K562 (cell line): ENCODE measurements around the gene GRID2IP. TPM values are rescaled to one million over a fixed set of nuclear protein-coding genes. Genes with fewer than 3 reads are reported as not detected.
A peak's percentile ranks its signal among the peaks of the same experiment; 100 is the strongest.

Experiments
- ATAC-seq: fragments of 200-7000 bp; cut with Tn5 transposase; 3 replicates; pipeline ENCODE4 v1.9.1; 2020; ENCODE audit warnings: moderate library complexity
- BruUV-seq: library from RNA; stranded (reverse); fragments of 400-500 nt; replicated peaks from 2 replicates; lab custom pipeline; 2021; lab: Mats Ljungman, UMichigan
- CTCF ChIA-PET: fragments of 300-600 bp; formaldehyde crosslinking; extraction: SDS; loops from one replicate; lab custom pipeline; 2021; ENCODE audit warnings: low intra/inter-chr PET ratio; lab: Yijun Ruan, JAX
- POLR2A ChIA-PET: fragments of 300-600, 350-650 bp; sonication (Branson Sonifier 250); formaldehyde crosslinking; extraction: SDS; loops from one replicate; lab custom pipeline; 2021; ENCODE audit warnings: antibody characterized with exemption, inconsistent platforms; lab: Yijun Ruan, JAX
- DNase-seq, 4 experiments: peaks; one replicate each; pipeline versions ENCODE4 v3.0.0 to v3.0.0-alpha.2; 2011 to 2018; ENCODE audit warnings: low spot score in 3 of 4, mixed read lengths in 3 of 4; ENCODE audit errors: extremely low read depth in 1 of 4
- FAIRE-seq: peaks from 2 replicates; lab custom pipeline; 2011; peaks lifted over from hg19 to GRCh38; lab: Jason Lieb, UNC
- H2AFZ ChIP-seq: 2 replicates; pipeline ENCODE4 v1.6.0; 2011; ENCODE audit warnings: low read depth, low read length, control low read depth, inconsistent platforms
- H3K27ac ChIP-seq: fragments of 200-600 bp; 3 replicates; pipeline ENCODE4 v1.8.0; 2011; ENCODE audit warnings: low read depth, mild to moderate bottlenecking, control low read depth, inconsistent platforms, low read length, moderate library complexity, mixed read lengths; ENCODE audit errors: extremely low read depth
- H3K27me3 ChIP-seq, 2 experiments: fragments of 300-600 bp in 1 of 2; 2 replicates in 1 of 2; 3 replicates in 1 of 2; pipeline versions ENCODE4 v1.6.0 to v1.8.0; 2011; ENCODE audit warnings: inconsistent platforms in 2 of 2, low read length in 2 of 2, mild to moderate bottlenecking in 1 of 2, mixed read lengths in 1 of 2, moderate library complexity in 1 of 2; ENCODE audit not compliant: control insufficient read depth in 2 of 2, insufficient read depth in 2 of 2
- H3K36me3 ChIP-seq: fragments of 300-600 bp; 3 replicates; pipeline ENCODE4 v1.8.0; 2011; ENCODE audit warnings: mild to moderate bottlenecking, low read length, inconsistent platforms; ENCODE audit not compliant: control insufficient read depth, insufficient read depth
- H3K4me1 ChIP-seq, 2 experiments: fragments of 200-600 bp in 1 of 2; replicated peaks in 1 of 2; 2 replicates in 1 of 2; 3 replicates in 1 of 2; pipeline versions ENCODE4 v1.5.1 to v1.8.0; 2011; ENCODE audit warnings: inconsistent platforms in 2 of 2, low read length in 2 of 2, mild to moderate bottlenecking in 1 of 2, mixed read lengths in 1 of 2, moderate library complexity in 1 of 2; ENCODE audit not compliant: control insufficient read depth in 2 of 2, insufficient read depth in 2 of 2
- H3K4me2 ChIP-seq: 2 replicates; pipeline ENCODE4 v1.6.1; 2011; ENCODE audit warnings: low read length, control low read depth, inconsistent platforms, mixed read lengths; ENCODE audit not compliant: insufficient read depth
- H3K4me3 ChIP-seq: fragments of 200-600 bp; sonication (generic), shearing (Covaris generic); 2 replicates; pipeline ENCODE4 v1.5.1; 2016; ENCODE audit warnings: control low read depth, inconsistent platforms
- H3K79me2 ChIP-seq: fragments of 200-600 bp; 3 replicates; pipeline ENCODE4 v1.8.0; 2011; ENCODE audit warnings: low read length, inconsistent platforms; ENCODE audit not compliant: control insufficient read depth, insufficient read depth
- H3K9ac ChIP-seq, 2 experiments: 2 replicates each; pipeline versions ENCODE4 v1.6.0 to v1.6.1; 2011; ENCODE audit warnings: low read depth in 2 of 2, low read length in 2 of 2, control low read depth in 1 of 2, inconsistent platforms in 1 of 2, mild to moderate bottlenecking in 1 of 2, mixed read lengths in 1 of 2; ENCODE audit not compliant: insufficient read depth in 1 of 2
- H3K9me1 ChIP-seq: one replicate; pipeline ENCODE4 v1.6.0; 2011; ENCODE audit warnings: inconsistent platforms, mild to moderate bottlenecking, low read length, moderate library complexity; ENCODE audit not compliant: control insufficient read depth, insufficient read depth
- H3K9me3 ChIP-seq: replicated peaks from 2 replicates; pipeline ENCODE4 v1.5.1; 2011; ENCODE audit warnings: low read depth, low read length, inconsistent platforms; ENCODE audit not compliant: control insufficient read depth, insufficient read depth
- H4K20me1 ChIP-seq: replicated peaks from 2 replicates; pipeline ENCODE4 v1.6.1; 2011; ENCODE audit warnings: low read length, inconsistent platforms, mixed read lengths; ENCODE audit not compliant: control insufficient read depth, insufficient read depth
- ADNP ChIP-seq: fragments of 200-800 bp; sonication (Bioruptor generic); IDR thresholded peaks from 2 replicates; pipeline ENCODE4 v1.6.1; 2016; ENCODE audit warnings: missing genetic modification characterization, missing compliant biosample characterization
- ASH1L ChIP-seq: fragments of 450-650 bp; IDR thresholded peaks from 2 replicates; pipeline ENCODE4 v1.6.1; 2018; ENCODE audit warnings: borderline replicate concordance, mild to moderate bottlenecking, low read depth; ENCODE audit not compliant: partially characterized antibody
- ATF1 ChIP-seq, 2 experiments: fragments of 450-650 bp in 1 of 2; IDR thresholded peaks; 2 replicates each; pipeline ENCODE4 v1.6.1; 2016; ENCODE audit warnings: missing compliant biosample characterization in 1 of 2, missing genetic modification characterization in 1 of 2
- BRD4 ChIP-seq: fragments of 200-600 bp; sonication (generic); IDR thresholded peaks from 2 replicates; pipeline ENCODE4 v1.6.1; 2017; ENCODE audit warnings: inconsistent platforms
- DIDO1 ChIP-seq: fragments of 450-650 bp; IDR thresholded peaks from 2 replicates; pipeline ENCODE4 v1.6.1; 2016; ENCODE audit warnings: low read depth, missing biosample characterization, missing genetic modification characterization
- GTF2A2 ChIP-seq: IDR thresholded peaks from 2 replicates; pipeline ENCODE4 v1.6.1; 2016; ENCODE audit warnings: mild to moderate bottlenecking, missing genetic modification characterization, missing compliant biosample characterization
- GTF2F1 ChIP-seq: IDR thresholded peaks from 2 replicates; pipeline ENCODE4 v1.6.1; 2011; ENCODE audit warnings: low read depth, low read length, improper control_type of control experiment
- KAT2B ChIP-seq: IDR thresholded peaks from one replicate; pipeline ENCODE4 v1.6.1; 2012; ENCODE audit warnings: low read depth, mild to moderate bottlenecking, control low read depth, inconsistent platforms, low read length, moderate library complexity
- MAZ ChIP-seq, 2 experiments: fragments of 450-650 bp in 1 of 2; sonication (generic) in 1 of 2; formaldehyde crosslinking; IDR thresholded peaks in 1 of 2; conservative IDR thresholded peaks in 1 of 2; 2 replicates each; pipeline versions ENCODE4 v1.4.0 to v1.5.0; 2020; ENCODE audit warnings: mild to moderate bottlenecking in 1 of 2, missing genetic modification reagents in 1 of 2
- MTA2 ChIP-seq: fragments of 450-650 bp; IDR thresholded peaks from 2 replicates; pipeline ENCODE4 v1.6.1; 2016; ENCODE audit warnings: low read depth
- POLR2B ChIP-seq: fragments of 450-650 bp; IDR thresholded peaks from 2 replicates; pipeline ENCODE4 v1.6.1; 2018; ENCODE audit warnings: low read depth; ENCODE audit not compliant: partially characterized antibody
- SUPT5H ChIP-seq: fragments of 450-650 bp; IDR thresholded peaks from 2 replicates; pipeline ENCODE4 v1.6.1; 2016
- TAF1 ChIP-seq: IDR thresholded peaks from 2 replicates; pipeline ENCODE4 v1.6.1; 2011; ENCODE audit warnings: mild to moderate bottlenecking, low read length, moderate library complexity; ENCODE audit not compliant: insufficient read depth, control insufficient read depth, severe bottlenecking; ENCODE audit errors: extremely low read depth
- UBTF ChIP-seq, 2 experiments: IDR thresholded peaks; 2 replicates each; pipeline ENCODE4 v1.6.1; 2012; ENCODE audit warnings: improper control_type of control experiment in 2 of 2, low read depth in 2 of 2, low read length in 2 of 2, borderline replicate concordance in 1 of 2
- YY1 ChIP-seq, 3 experiments: IDR thresholded peaks; 2 replicates each; pipeline ENCODE4 v1.6.1; 2011; ENCODE audit warnings: low read length in 2 of 3, mild to moderate bottlenecking in 2 of 3, moderate library complexity in 2 of 3, borderline replicate concordance in 1 of 3, control low read depth in 1 of 3, low read depth in 1 of 3; ENCODE audit not compliant: insufficient read depth in 3 of 3, insufficient replicate concordance in 2 of 3, control insufficient read depth in 1 of 3, insufficient read length in 1 of 3; ENCODE audit errors: extremely low read depth in 1 of 3
- ZBTB1 ChIP-seq: sonication (generic); formaldehyde crosslinking; IDR thresholded peaks from 2 replicates; pipeline ENCODE4 v1.8.1; 2023; ENCODE audit warnings: missing genetic modification reagents, low read depth, mild to moderate bottlenecking, borderline replicate concordance
- ZC3H11A ChIP-seq: IDR thresholded peaks from 2 replicates; pipeline ENCODE4 v1.6.1; 2012; ENCODE audit warnings: low read depth, low read length, improper control_type of control experiment
- ZNF24 ChIP-seq: fragments of 450-650 bp; IDR thresholded peaks from 2 replicates; pipeline ENCODE4 v1.6.1; 2016
- ZNF699 ChIP-seq: fragments of 250-450 bp; sonication (Bioruptor Pico); IDR thresholded peaks from 2 replicates; pipeline ENCODE4 v1.8.0; 2021; ENCODE audit warnings: mild to moderate bottlenecking, moderate library complexity; ENCODE audit not compliant: insufficient replicate concordance
- WGBS: fragments of 100-300 bp; shearing (Covaris generic); methylation state at CpG from one replicate; pipeline ENCODE4 v1.1.6; 2016; ENCODE audit warnings: low coverage, mixed read lengths; ENCODE audit not compliant: insufficient coverage; ENCODE audit errors: missing lambda C conversion rate; 5-methylcytosine and 5-hydroxymethylcytosine counted together
- in situ Hi-C: fragments of 300-500 bp; cut with MboI; formaldehyde crosslinking; loops from 4 replicates; pipeline ENCODE4 v1.15.0; 2018; ENCODE audit warnings: inconsistent platforms, mixed read lengths
- intact Hi-C: fragments of 100-400 bp; cut with micrococcal nuclease; formaldehyde crosslinking; loops from 2 replicates; pipeline ENCODE4 v1.14.2; 2022
- polyA plus RNA-seq, 8 experiments: library from polyadenylated mRNA; depleted of rRNA in 4 of 8; stranded (reverse) in 5 of 8; unstranded in 3 of 8; fragments of >200 nt; fragmentation: Nextera tagmentation in 2 of 8; fragmentation: Illumina TruSeq in 1 of 8; extraction: Ambion mirVana in 2 of 8; extraction: Trizol in 1 of 8; gene quantifications; 2 replicates each; pipeline versions ENCODE4 v1.2.1 to v1.2.3, GENCODE V29; 2011 to 2014; ENCODE audit warnings: inconsistent platforms in 1 of 8, missing spikeins in 1 of 8
- total RNA-seq, 7 experiments: library from RNA; depleted of rRNA in 6 of 7; stranded (reverse); fragments of >200 nt in 6 of 7; fragmentation: Illumina TruSeq in 2 of 7; extraction: Trizol in 2 of 7; gene quantifications; 2 replicates each; pipeline versions ENCODE4 v1.2.1 to v1.2.3, GENCODE V29; 2011 to 2021; ENCODE audit warnings: low replicate concordance in 1 of 7

GRID2IP gene
- total and polyA plus RNA-seq, 9 of the 15 experiments (the other 6 are each of a cell fraction or from before 2014, with no cell fraction given), result not detected

- Histone ChIP-seq H2AFZ (peak within 1 kb of the TSS; percentile 94), H3K27me3 (peaks cover 0 to 4% of the 10 kb centered on the region in 2 experiments; a peak in 1 of 5 replicates), H3K27ac (peak within 1 kb of the TSS; percentile 96), H3K9me3 (no peaks in the 10 kb centered on the region), H3K79me2 (peaks cover 20% of the 10 kb centered on the region), H3K4me3 (peak within 1 kb of the TSS; percentile 95), H4K20me1 (no peaks in the 10 kb centered on the region), H3K9ac (peak within 1 kb of the TSS; percentile 90 to 96), H3K4me1 (peaks cover 13 to 20% of the 10 kb centered on the region in 2 experiments), H3K4me2 (peak within 1 kb of the TSS; percentile 89), H3K36me3 (peaks cover 32% of the 10 kb centered on the region; the same call in 2 of the 3 replicates), H3K9me1 (no peaks in the 10 kb centered on the region)
- WGBS, result 2% methylated on average over 42 of the region's 51 CpGs
- FAIRE-seq (peak; percentile 88), DNase-seq (peak; percentile 93 to 97 (median 96)), ATAC-seq (peak; percentile 96)
- CTCF ChIA-PET, result no interaction called here
- BruUV-seq, result no TSS peak
- in situ Hi-C loops (no loop called here), intact Hi-C loops (no loop called here)
- POLR2A ChIA-PET, result interaction anchor here (0.6 to 2.3 kb wide), 3 partner anchors 11 to 33 kb away, joined by 3 to 19 read pairs (median 5); partner anchors contain the start of gene INTS15
- TF ChIP-seq POLR2B, result peak; percentile 95
- 0 out of 2 replicates have a peak, but pooled peaks have one; percentile 43 for TF ChIP-seq DIDO1 (tag)
- TF ChIP-seq SUPT5H, result peak; percentile 98
- peak; percentile 78 to 89 for TF ChIP-seq MAZ (CRISPR knock-in tag; conservative IDR thresholded peaks at IDR 0.05 in 1 of 2, IDR thresholded peaks at IDR 0.05 in 1 of 2)
- 0 out of 2 replicates have a peak, but pooled peaks have one; percentile 34 for TF ChIP-seq GTF2F1
- peak in 2 of 3 experiments; percentile 70 to 83 for TF ChIP-seq YY1 (IDR thresholded peaks at IDR 0.05; ENCODE audit: borderline replicate concordance in 1 of 3, control insufficient read depth in 1 of 3, extremely low read depth in 1 of 3, insufficient read depth in 3 of 3, insufficient read length in 1 of 3, insufficient replicate concordance in 2 of 3, low read depth in 1 of 3, low read length in 2 of 3)
- TF ChIP-seq ASH1L, result no peak
- TF ChIP-seq GTF2A2, result no peak
- no peak for TF ChIP-seq BRD4
- peak; percentile 43; the same call in 1 of the 2 replicates for TF ChIP-seq ZNF24
- TF ChIP-seq ZBTB1 (CRISPR knock-in tag), result 0 out of 2 replicates have a peak, but pooled peaks have one; percentile 47
- no peak for TF ChIP-seq KAT2B
- peak; percentile 58; the same call in 1 of the 2 replicates for TF ChIP-seq ADNP (tag)
- no peak for TF ChIP-seq ZNF699
- TF ChIP-seq UBTF (IDR thresholded peaks at IDR 0.05; ENCODE audit: borderline replicate concordance in 1 of 2, low read depth in 2 of 2, low read length in 2 of 2), result peak; percentile 79 to 93
- TF ChIP-seq MTA2, result peak; percentile 21; the same call in 1 of the 2 replicates
- no peak for TF ChIP-seq ATF1 (CRISPR knock-in tag; IDR thresholded peaks at IDR 0.05)
- TF ChIP-seq ATF1 (tag; IDR thresholded peaks at IDR 0.05), result peak; percentile 91
- peak; percentile 81 for TF ChIP-seq TAF1
- no peak for TF ChIP-seq ZC3H11A
Measured at GRCh38 chr7:6577369-6578113, 26.3 kb upstream of the GRID2IP start, which contains the start of gene ZDHHC4. ZDHHC4 (plus strand) TSS chr7:6577454; CDS start chr7:6580562, 3,108 bp downstream.
